Duodenal mucosa (tissue), 2 donors: ENCODE measurements around the gene TRABD2A.
"Not testable (repeated sequence)": the region's sequence is repeated elsewhere in the genome, so short reads cannot be mapped to it uniquely, and the experiment has no call there.

Experiments used
- H3K27ac ChIP-seq: one replicate; pipeline ENCODE4 v1.7.0; 2013; ENCODE audit warnings: low read depth, low read length
- H3K27me3 ChIP-seq, 2 donors: one replicate each; pipeline ENCODE4 v1.7.0; 2013; ENCODE audit warnings: low read length in 2 of 2, control low read depth in 1 of 2; ENCODE audit not compliant: insufficient read depth in 2 of 2, control insufficient read depth in 1 of 2
- H3K36me3 ChIP-seq, 2 donors: one replicate each; pipeline ENCODE4 v1.7.0; 2013; ENCODE audit warnings: low read length in 2 of 2, control low read depth in 1 of 2; ENCODE audit not compliant: insufficient read depth in 2 of 2, control insufficient read depth in 1 of 2
- H3K4me1 ChIP-seq, 2 donors: one replicate each; pipeline ENCODE4 v1.7.0; 2013; ENCODE audit warnings: low read length in 2 of 2, control low read depth in 1 of 2; ENCODE audit not compliant: insufficient read depth in 2 of 2, control insufficient read depth in 1 of 2
- H3K4me3 ChIP-seq, 2 donors: one replicate each; pipeline ENCODE4 v1.7.0; 2013; ENCODE audit warnings: low read length in 2 of 2, low read depth in 1 of 2
- H3K9ac ChIP-seq, 2 donors: one replicate each; pipeline ENCODE4 v1.7.0; 2013; ENCODE audit warnings: low read length in 2 of 2, low read depth in 1 of 2
- H3K9me3 ChIP-seq, 2 donors: one replicate each; pipeline ENCODE4 v1.7.0; 2013; ENCODE audit warnings: low read length in 2 of 2, control low read depth in 1 of 2; ENCODE audit not compliant: control insufficient read depth in 1 of 2

TRABD2A gene

GRCh38 chr2:84880395-84880644 lies 564 bp downstream of the TRABD2A start:
- Histone ChIP-seq H3K27me3 (peaks cover 3 to 5% of the 10 kb centered on the region in 2 donors), H3K9ac (peak overlapping the region; percentile 63 to 73), H3K27ac (no peak overlapping the region), H3K4me1 (peaks cover 14 to 15% of the 10 kb centered on the region in 2 donors), H3K36me3 (no peaks in the 10 kb centered on the region), H3K9me3 (no peaks in the 10 kb centered on the region), H3K4me3 (peak overlapping the region; percentile 77 to 84)

GRCh38 chr2:84879584-84880394 lies 1.1 kb downstream of the TRABD2A start:
- Histone ChIP-seq H3K36me3 (no peaks in the 10 kb centered on the region), H3K4me3 (peak overlapping the region; percentile 77 to 84), H3K27ac (no peak overlapping the region), H3K4me1 (peaks cover 14 to 15% of the 10 kb centered on the region in 2 donors), H3K27me3 (peaks cover 3 to 5% of the 10 kb centered on the region in 2 donors), H3K9ac (peak overlapping the region; percentile 63 to 73), H3K9me3 (no peaks in the 10 kb centered on the region)

DNA sequence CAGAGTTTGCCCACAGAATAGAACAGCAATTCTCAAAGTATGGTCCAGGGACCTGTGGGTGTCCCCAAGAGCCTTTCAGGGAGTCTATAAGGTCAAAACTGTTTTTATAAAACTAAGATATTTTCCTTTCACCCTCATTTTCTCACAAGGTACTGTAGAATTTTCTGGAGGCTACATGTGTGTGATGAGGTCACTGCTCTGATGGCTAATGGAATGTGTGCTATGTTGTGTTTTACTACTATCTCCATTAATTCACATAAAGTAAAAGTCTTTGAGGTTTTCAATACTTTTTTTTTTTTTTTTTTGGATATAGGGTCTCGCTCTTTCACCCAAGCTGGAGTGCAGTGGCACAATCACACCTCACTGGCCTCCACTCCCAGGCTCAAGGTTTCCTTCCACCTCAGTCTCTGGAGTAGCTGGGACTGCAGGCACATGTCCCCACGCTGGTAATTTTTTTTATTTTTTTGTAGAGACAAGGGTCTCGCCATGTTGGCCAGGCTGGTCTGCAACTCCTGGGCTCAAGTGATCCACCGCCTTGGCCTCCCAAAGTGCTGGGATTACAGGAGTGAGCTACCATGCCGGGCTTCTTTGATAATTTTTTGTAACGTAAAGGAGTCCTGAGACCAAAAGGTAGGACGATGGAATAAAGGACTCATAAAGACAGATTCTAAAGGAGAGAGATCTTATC lies 1.8 kb downstream of the TRABD2A start:
- H3K27me3 ChIP-seq = peaks cover 3 to 5% of the 10 kb centered on the region in 2 donors
- no peaks in the 10 kb centered on the region for H3K9me3 ChIP-seq
- H3K4me1 ChIP-seq = peaks cover 12 to 14% of the 10 kb centered on the region in 2 donors
- peak overlapping the region; percentile 77 to 84 for H3K4me3 ChIP-seq
- no peak overlapping the region for H3K9ac ChIP-seq
- no peak overlapping the region for H3K27ac ChIP-seq
- H3K36me3 ChIP-seq = peaks cover 0 to 3% of the 10 kb centered on the region in 2 donors

GRCh38 chr2:84878459-84878858 lies 2.4 kb downstream of the TRABD2A start:
- Histone ChIP-seq H3K4me3 (no peak overlapping the region), H3K27ac (no peak overlapping the region), H3K9me3 (no peaks in the 10 kb centered on the region), H3K4me1 (peaks cover 11 to 14% of the 10 kb centered on the region in 2 donors), H3K36me3 (peaks cover 0 to 6% of the 10 kb centered on the region in 2 donors), H3K9ac (no peak overlapping the region), H3K27me3 (peaks cover 3 to 5% of the 10 kb centered on the region in 2 donors)

DNA sequence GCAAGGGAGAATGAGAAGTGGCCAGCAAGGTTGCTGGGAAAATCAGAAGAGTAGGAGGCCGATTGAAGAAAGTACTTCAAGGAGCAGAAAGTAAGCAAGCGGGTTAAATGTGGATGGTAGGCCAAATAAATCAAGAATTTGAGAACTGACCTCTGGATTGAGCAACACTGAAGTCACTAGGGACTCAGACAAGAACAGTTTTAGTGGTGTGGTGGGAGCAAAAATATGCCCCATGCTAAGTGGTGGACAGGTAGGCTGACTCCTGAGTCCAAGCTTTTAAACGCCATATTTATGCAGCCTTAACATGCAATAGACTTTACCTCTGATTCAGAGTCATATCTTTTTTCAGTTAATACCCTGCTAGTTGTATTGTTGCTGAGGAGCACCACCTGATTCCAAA lies 4.5 kb downstream of the TRABD2A start:
- Histone ChIP-seq H3K4me1 (peaks cover 11% of the 10 kb centered on the region in 2 donors), H3K27me3 (peaks cover 3 to 5% of the 10 kb centered on the region in 2 donors), H3K27ac (no peak overlapping the region), H3K9ac (no peak overlapping the region), H3K9me3 (no peaks in the 10 kb centered on the region), H3K4me3 (no peak overlapping the region), H3K36me3 (peaks cover 0 to 6% of the 10 kb centered on the region in 2 donors)

- H3K4me3 ChIP-seq, H3K9ac ChIP-seq, H3K27ac ChIP-seq, H3K36me3 ChIP-seq, H3K9me3 ChIP-seq, H3K27me3 ChIP-seq: not testable (repeated sequence)
- H3K4me1 ChIP-seq = peaks cover 7 to 11% of the 10 kb centered on the region in 2 donors
These were observed 5.3 kb downstream of the TRABD2A start for GRCh38 chr2:84875619-84876018.

DNA sequence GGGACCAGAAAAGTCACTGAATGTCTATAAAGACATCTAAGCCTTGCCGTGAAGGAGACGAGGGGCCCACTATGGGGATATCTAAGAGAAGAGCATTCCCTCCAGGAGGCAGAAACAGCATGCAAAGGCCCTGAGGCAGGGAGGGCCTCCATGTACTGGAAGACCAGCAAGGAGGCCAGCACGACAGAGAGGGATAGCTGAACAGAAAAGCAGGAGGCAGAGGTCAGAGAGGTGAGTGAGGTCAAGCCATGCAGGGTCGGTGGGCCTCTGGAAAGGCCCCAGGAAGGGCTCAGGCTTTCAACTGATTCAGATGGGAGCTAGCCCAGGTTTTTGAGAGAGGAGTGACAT lies 5.7 kb downstream of the TRABD2A start:
- no peaks in the 10 kb centered on the region for H3K9me3 ChIP-seq
- H3K4me3 ChIP-seq = no peak overlapping the region
- no peak overlapping the region for H3K27ac ChIP-seq
- H3K27me3 ChIP-seq = peaks cover 1 to 3% of the 10 kb centered on the region in 2 donors
- no peak overlapping the region for H3K9ac ChIP-seq
- peaks cover 3 to 6% of the 10 kb centered on the region in 2 donors for H3K4me1 ChIP-seq
- H3K36me3 ChIP-seq = peaks cover 0 to 6% of the 10 kb centered on the region in 2 donors

DNA sequence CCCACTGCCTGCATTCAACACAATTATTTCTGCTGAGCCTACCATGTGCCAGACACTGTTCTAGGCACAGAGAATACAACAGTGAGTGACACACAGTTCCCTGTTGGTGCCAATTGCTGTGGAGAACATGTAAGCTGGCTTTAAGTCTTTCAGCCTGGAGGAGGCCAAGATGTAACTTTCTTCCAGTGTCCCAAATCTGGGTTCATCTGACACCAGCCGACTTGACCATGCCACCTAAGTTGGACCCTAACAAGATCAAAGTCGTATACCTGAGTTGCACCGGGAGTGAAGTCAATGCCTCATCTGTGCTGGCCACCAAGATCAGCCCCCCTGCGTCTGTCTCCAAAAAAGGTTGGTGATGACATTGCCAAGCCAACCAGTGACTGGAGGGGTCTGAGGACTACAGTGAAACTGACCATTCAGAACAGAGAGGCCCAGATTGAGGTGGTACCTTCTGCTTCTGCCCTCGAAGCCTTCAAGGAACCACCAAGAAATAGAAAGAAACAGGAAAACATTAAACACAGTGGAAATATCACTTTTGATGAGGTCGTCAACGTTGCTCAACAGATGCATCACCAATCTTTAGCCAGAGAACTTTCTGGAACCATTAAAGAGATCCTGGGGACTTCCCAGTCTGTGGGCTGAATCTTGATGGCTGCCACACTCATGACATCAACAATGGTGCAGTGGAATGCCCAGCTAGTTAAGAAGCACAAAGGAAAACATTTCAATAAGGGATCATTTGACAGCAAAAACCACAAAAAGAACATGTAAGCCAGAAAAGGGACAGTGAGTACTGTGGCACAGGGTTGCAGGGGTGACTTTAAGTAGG lies 6.3 kb downstream of the TRABD2A start:
- Histone ChIP-seq H3K4me3 (no peak overlapping the region), H3K27ac (no peak overlapping the region), H3K27me3 (no peaks in the 10 kb centered on the region), H3K9me3 (no peaks in the 10 kb centered on the region), H3K36me3 (peaks cover 0 to 6% of the 10 kb centered on the region in 2 donors), H3K4me1 (peaks cover 0 to 3% of the 10 kb centered on the region in 2 donors), H3K9ac (no peak overlapping the region)

DNA sequence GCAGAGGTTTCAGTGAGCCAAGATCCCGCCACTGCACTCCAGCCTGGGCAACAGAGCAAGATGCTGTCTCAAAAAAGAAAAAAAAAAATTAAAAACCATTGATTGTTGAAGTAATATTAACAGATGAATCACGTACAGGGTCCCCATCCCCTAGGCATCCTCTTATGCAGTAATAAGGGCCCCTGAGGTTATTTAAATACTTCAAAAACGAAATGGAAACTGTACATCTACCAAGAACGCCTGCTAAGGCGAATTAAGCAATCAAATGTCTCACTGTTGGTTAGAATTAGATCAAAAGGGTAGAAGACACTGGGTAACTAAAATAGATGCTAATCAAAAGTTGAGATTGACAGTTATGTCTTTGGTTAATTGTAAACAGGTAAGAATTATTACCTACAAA lies 7.5 kb downstream of the TRABD2A start:
- Histone ChIP-seq H3K9ac (no peak overlapping the region), H3K4me3 (no peak overlapping the region), H3K27me3 (no peaks in the 10 kb centered on the region), H3K27ac (no peak overlapping the region), H3K36me3 (peaks cover 0 to 6% of the 10 kb centered on the region in 2 donors), H3K9me3 (no peaks in the 10 kb centered on the region), H3K4me1 (no peaks in the 10 kb centered on the region)

DNA sequence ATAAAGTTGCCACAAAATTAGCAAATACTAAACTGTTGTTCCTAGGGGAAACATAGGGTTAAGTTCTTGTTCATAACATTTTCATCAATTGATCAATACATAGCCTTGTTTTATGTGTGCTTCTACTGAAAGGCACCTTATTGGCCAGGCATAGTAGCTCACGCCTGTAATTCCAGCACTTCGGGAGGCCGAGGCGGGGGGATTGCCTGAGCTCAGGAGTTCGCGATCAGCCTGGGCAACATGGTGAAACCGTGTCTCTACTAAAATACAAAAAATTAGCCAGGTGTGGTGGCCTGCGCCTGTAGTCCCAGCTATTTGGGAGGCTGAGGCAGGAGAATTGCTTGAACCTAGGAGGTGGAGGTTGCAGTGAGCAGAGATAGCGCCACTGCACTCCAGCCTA lies 8.2 kb downstream of the TRABD2A start:
- not testable (repeated sequence) for H3K27me3 ChIP-seq, H3K9ac ChIP-seq, H3K4me1 ChIP-seq, H3K27ac ChIP-seq, H3K4me3 ChIP-seq, H3K9me3 ChIP-seq, H3K36me3 ChIP-seq
